OCI-LY1 (cell line): Measurements from ENCODE around the gene SETD5.
A peak's percentile ranks its signal among the peaks of the same experiment; 100 is the strongest.

Experiments used
- H2AFZ ChIP-seq: fragments of 200-600 bp; sonication (generic), shearing (Covaris generic); 2 replicates; pipeline ENCODE4 v1.6.0; 2014; ENCODE audit warnings: antibody characterized with exemption, mild to moderate bottlenecking, low read length
- H3F3A ChIP-seq: fragments of 200-600 bp; sonication (generic), shearing (Covaris generic); 2 replicates; pipeline ENCODE4 v1.6.0; 2014; ENCODE audit warnings: mild to moderate bottlenecking, antibody characterized with exemption, low read length, moderate library complexity; ENCODE audit not compliant: insufficient read depth
- H3K27ac ChIP-seq: fragments of 200-600 bp; sonication (generic); 2 replicates; pipeline ENCODE4 v1.5.1; 2014; ENCODE audit warnings: low read length, mixed run types, mild to moderate bottlenecking, low read depth; ENCODE audit not compliant: poor library complexity, severe bottlenecking
- H3K27me3 ChIP-seq: fragments of 200-600 bp; sonication (generic); 2 replicates; pipeline ENCODE4 v1.6.0; 2014; ENCODE audit warnings: antibody characterized with exemption, mild to moderate bottlenecking, low read length, moderate library complexity; ENCODE audit not compliant: insufficient read depth
- H3K36me3 ChIP-seq: fragments of 200-600 bp; sonication (generic); 2 replicates; pipeline ENCODE4 v1.6.1; 2014; ENCODE audit warnings: mild to moderate bottlenecking, antibody characterized with exemption, low read length, moderate library complexity, mixed read lengths; ENCODE audit not compliant: insufficient read depth
- H3K4me1 ChIP-seq: fragments of 200-600 bp; sonication (generic); 2 replicates; pipeline ENCODE4 v1.5.1; 2014; ENCODE audit warnings: mild to moderate bottlenecking, low read length, moderate library complexity; ENCODE audit not compliant: insufficient read depth, severe bottlenecking
- H3K4me2 ChIP-seq: fragments of 200-600 bp; sonication (generic), shearing (Covaris generic); 2 replicates; pipeline ENCODE4 v1.6.1; 2014; ENCODE audit warnings: low read length
- H3K4me3 ChIP-seq: fragments of 200-600 bp; sonication (generic); 2 replicates; pipeline ENCODE4 v1.5.1; 2014; ENCODE audit warnings: low read length, low read depth, mild to moderate bottlenecking, mixed read lengths; ENCODE audit not compliant: poor library complexity, severe bottlenecking
- H3K79me2 ChIP-seq: fragments of 200-600 bp; shearing (Covaris generic); 2 replicates; pipeline ENCODE4 v1.6.1; 2016; ENCODE audit warnings: mixed run types, low read length, mixed read lengths; ENCODE audit not compliant: insufficient read depth
- H3K9ac ChIP-seq: fragments of 200-600 bp; sonication (generic), shearing (Covaris generic); 2 replicates; pipeline ENCODE4 v1.6.1; 2014; ENCODE audit warnings: mild to moderate bottlenecking, low read length, mixed read lengths
- H3K9me2 ChIP-seq: fragments of 200-600 bp; sonication (generic), shearing (Covaris generic); 2 replicates; pipeline ENCODE4 v1.6.1; 2014; ENCODE audit warnings: low read depth, mild to moderate bottlenecking, low read length, mixed read lengths
- H3K9me3 ChIP-seq: fragments of 200-600 bp; shearing (Covaris generic); 2 replicates; pipeline ENCODE4 v1.6.1; 2014; ENCODE audit warnings: low read length, mixed read lengths
- H4K20me1 ChIP-seq: fragments of 200-600 bp; sonication (generic), shearing (Covaris generic); 2 replicates; pipeline ENCODE4 v1.6.0; 2016; ENCODE audit warnings: mild to moderate bottlenecking, low read length; ENCODE audit not compliant: insufficient read depth
- CTCF ChIP-seq: fragments of 200-600 bp; sonication (generic), shearing (Covaris generic); IDR thresholded peaks from 2 replicates; pipeline ENCODE4 v1.5.1; 2017; ENCODE audit warnings: mild to moderate bottlenecking, antibody characterized with exemption, low read length, moderate library complexity, mixed read lengths
- EZH2 ChIP-seq: fragments of 200-600 bp; sonication (generic), shearing (Covaris generic); IDR thresholded peaks from 2 replicates; pipeline ENCODE4 v1.8.0; 2017; ENCODE audit warnings: borderline replicate concordance, mixed run types, mild to moderate bottlenecking, antibody characterized with exemption, low read length, moderate library complexity, mixed read lengths

Gene SETD5

GRCh38 chr3:9422712-9423424 lies 25.5 kb downstream of the SETD5 start:
- H3K9me2 ChIP-seq, result no peaks in the 10 kb centered on the region
- peaks cover 78% of the 10 kb centered on the region for H3K79me2 ChIP-seq
- peaks cover 12% of the 10 kb centered on the region for H3K4me1 ChIP-seq
- H3K4me3 ChIP-seq, result no peak overlapping the region
- H3K4me2 ChIP-seq, result peak overlapping the region; percentile 16; the same call in 1 of the 2 replicates
- TF ChIP-seq CTCF, result peak; percentile 40
- no peak for TF ChIP-seq EZH2
- no peaks in the 10 kb centered on the region for H3K27me3 ChIP-seq
- H3K27ac ChIP-seq, result peak overlapping the region; percentile 43
- H3F3A ChIP-seq, result no peaks in the 10 kb centered on the region; the same call in 1 of the 2 replicates
- H3K9ac ChIP-seq, result peak overlapping the region; percentile 10; the same call in 1 of the 2 replicates
- H3K9me3 ChIP-seq, result no peaks in the 10 kb centered on the region
- H2AFZ ChIP-seq, result no peak overlapping the region
- H3K36me3 ChIP-seq, result peaks cover 52% of the 10 kb centered on the region
- peaks cover 4% of the 10 kb centered on the region; the same call in 1 of the 2 replicates for H4K20me1 ChIP-seq

- no peaks in the 10 kb centered on the region for H3K9me2 ChIP-seq
- H3K36me3 ChIP-seq, result peaks cover 100% of the 10 kb centered on the region
- no peak overlapping the region for H3K27ac ChIP-seq
- no peaks in the 10 kb centered on the region for H3K27me3 ChIP-seq
- peaks cover 26% of the 10 kb centered on the region for H3K79me2 ChIP-seq
- no peaks in the 10 kb centered on the region for H3K4me1 ChIP-seq
- H3K9ac ChIP-seq, result no peak overlapping the region
- H3K4me3 ChIP-seq, result no peak overlapping the region
- TF ChIP-seq CTCF (no peak), EZH2 (no peak)
- no peak overlapping the region for H3K4me2 ChIP-seq
- H3K9me3 ChIP-seq, result no peaks in the 10 kb centered on the region
- H4K20me1 ChIP-seq, result peaks cover 4% of the 10 kb centered on the region; the same call in 1 of the 2 replicates
- no peaks in the 10 kb centered on the region; the same call in 1 of the 2 replicates for H3F3A ChIP-seq
- no peak overlapping the region for H2AFZ ChIP-seq
Measured at GRCh38 chr3:9428411-9428810, 31.0 kb downstream of the SETD5 start.

GRCh38 chr3:9430733-9431132 lies 33.3 kb downstream of the SETD5 start:
- H3K79me2 ChIP-seq, result peaks cover 2% of the 10 kb centered on the region

More at GRCh38 chr3:9430733-9431132, 33.3 kb downstream of the SETD5 start:
- H3K27ac ChIP-seq, result no peak overlapping the region
- H3K4me2 ChIP-seq, result no peak overlapping the region
- H4K20me1 ChIP-seq, result no peaks in the 10 kb centered on the region
- H3K4me1 ChIP-seq, result no peaks in the 10 kb centered on the region
- no peak overlapping the region for H3K9ac ChIP-seq
- no peaks in the 10 kb centered on the region; the same call in 1 of the 2 replicates for H3F3A ChIP-seq
- TF ChIP-seq EZH2, result no peak
- TF ChIP-seq CTCF, result no peak
- no peak overlapping the region for H3K4me3 ChIP-seq
- H3K9me2 ChIP-seq, result no peaks in the 10 kb centered on the region
- H3K9me3 ChIP-seq, result no peaks in the 10 kb centered on the region
- no peak overlapping the region for H2AFZ ChIP-seq
- H3K36me3 ChIP-seq, result peaks cover 100% of the 10 kb centered on the region
- H3K27me3 ChIP-seq, result no peaks in the 10 kb centered on the region
